Measurements from ENCODE around the gene LGALS9C. TPM values are rescaled to one million over a fixed set of nuclear protein-coding genes. Genes with fewer than 3 reads are reported as not detected.
"Not testable (repeated sequence)": the region's sequence is repeated elsewhere in the genome, so short reads cannot be mapped to it uniquely, and the experiment has no call there.

The LGALS9C gene
- total RNA-seq, result not detected in 2 replicates
- long read RNA-seq, result 0 reads

GRCh38 chr17:18476508-18477308 lies at the start of gene LGALS9C:
TSS of gene LGALS9C (plus strand) at chr17:18476789. CDS start at chr17:18476855, 66 bp downstream.
- H3K27me3 Mint-ChIP-seq (ENCODE audit: unreplicated experiment); H3K36me3 Mint-ChIP-seq (ENCODE audit: unreplicated experiment); H3K9me3 Mint-ChIP-seq (ENCODE audit: unreplicated experiment); H3K27ac Mint-ChIP-seq (ENCODE audit: unreplicated experiment); DNase-seq (ENCODE audit: extremely low spot score, unreplicated experiment); H3K4me3 Mint-ChIP-seq (ENCODE audit: unreplicated experiment): not testable (repeated sequence)
- H3K4me1 Mint-ChIP-seq (ENCODE audit: unreplicated experiment), result peaks cover 11% of the 10 kb centered on the region

DNA sequence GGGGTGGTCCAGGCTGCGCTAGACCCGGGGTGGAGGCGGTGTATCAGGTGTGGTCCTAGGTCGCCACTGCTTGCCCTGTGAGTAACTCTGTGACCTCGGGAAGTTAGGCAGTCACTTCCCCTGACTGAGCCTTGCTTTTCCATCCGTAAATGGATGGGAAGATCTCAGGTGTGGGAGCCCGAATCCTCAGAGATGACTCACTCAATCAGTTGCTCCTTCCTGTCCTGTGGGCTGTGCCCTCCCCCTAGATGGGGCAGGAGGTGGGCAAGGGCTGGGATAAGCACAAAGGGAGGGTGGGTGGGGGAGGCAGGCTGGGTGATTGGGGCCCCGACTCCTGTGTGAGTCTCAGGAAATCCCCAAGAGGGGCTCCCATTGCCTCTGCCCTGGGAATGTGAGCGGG lies 44.4 kb upstream of the LGALS9C start:
- not testable (repeated sequence) for H3K36me3 Mint-ChIP-seq (ENCODE audit: unreplicated experiment); H3K4me1 Mint-ChIP-seq (ENCODE audit: unreplicated experiment); H3K9me3 Mint-ChIP-seq (ENCODE audit: unreplicated experiment); H3K4me3 Mint-ChIP-seq (ENCODE audit: unreplicated experiment); DNase-seq (ENCODE audit: extremely low spot score, unreplicated experiment); H3K27ac Mint-ChIP-seq (ENCODE audit: unreplicated experiment); H3K27me3 Mint-ChIP-seq (ENCODE audit: unreplicated experiment)

DNA sequence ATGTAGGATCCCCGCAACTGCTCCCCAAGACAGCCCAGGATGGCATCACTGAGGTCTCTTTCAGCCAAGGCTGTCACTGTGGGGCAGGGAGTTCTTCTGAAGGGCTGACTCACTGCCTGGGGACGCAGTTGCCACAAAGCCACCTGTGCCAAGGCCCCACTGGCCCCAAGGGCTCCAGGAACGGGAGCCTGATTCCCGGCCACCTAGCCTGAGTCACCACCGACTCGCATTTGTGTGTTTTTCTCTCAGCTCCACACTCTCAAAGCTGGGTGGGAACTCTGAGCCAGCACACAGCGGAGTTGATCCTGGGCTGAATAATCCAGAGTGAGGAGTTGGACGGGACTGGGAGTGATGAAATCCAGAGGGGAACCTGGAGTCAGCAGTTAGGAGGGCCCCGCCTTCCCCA lies 37.1 kb upstream of the LGALS9C start:
- not testable (repeated sequence) for DNase-seq (ENCODE audit: extremely low spot score, unreplicated experiment); H3K27ac Mint-ChIP-seq (ENCODE audit: unreplicated experiment); H3K27me3 Mint-ChIP-seq (ENCODE audit: unreplicated experiment); H3K9me3 Mint-ChIP-seq (ENCODE audit: unreplicated experiment); H3K36me3 Mint-ChIP-seq (ENCODE audit: unreplicated experiment); H3K4me1 Mint-ChIP-seq (ENCODE audit: unreplicated experiment); H3K4me3 Mint-ChIP-seq (ENCODE audit: unreplicated experiment)

DNA sequence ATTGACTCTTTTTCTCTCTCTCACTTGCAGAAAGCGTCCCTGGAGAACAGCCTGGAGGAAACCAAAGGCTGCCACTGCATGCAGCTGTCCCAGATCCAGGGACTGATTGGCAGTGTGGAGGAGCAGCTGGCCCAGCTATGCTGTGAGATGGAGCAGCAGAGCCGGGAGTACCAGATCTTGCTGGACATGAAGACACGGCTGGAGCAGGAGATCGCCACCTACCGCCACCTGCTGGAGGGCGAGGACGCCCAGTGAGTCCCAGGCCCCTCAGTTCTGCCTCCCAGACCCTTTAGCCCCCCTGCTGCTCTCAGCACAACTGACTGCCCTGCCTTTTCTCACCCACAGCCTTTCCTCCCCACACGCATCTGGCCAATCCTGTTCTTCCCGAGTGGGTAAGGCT lies 34.5 kb upstream of the LGALS9C start:
- H3K4me3 Mint-ChIP-seq (ENCODE audit: unreplicated experiment); H3K9me3 Mint-ChIP-seq (ENCODE audit: unreplicated experiment); H3K27ac Mint-ChIP-seq (ENCODE audit: unreplicated experiment); DNase-seq (ENCODE audit: extremely low spot score, unreplicated experiment); H3K27me3 Mint-ChIP-seq (ENCODE audit: unreplicated experiment); H3K4me1 Mint-ChIP-seq (ENCODE audit: unreplicated experiment); H3K36me3 Mint-ChIP-seq (ENCODE audit: unreplicated experiment): not testable (repeated sequence)
- TF ChIP-seq, protein P1, sequence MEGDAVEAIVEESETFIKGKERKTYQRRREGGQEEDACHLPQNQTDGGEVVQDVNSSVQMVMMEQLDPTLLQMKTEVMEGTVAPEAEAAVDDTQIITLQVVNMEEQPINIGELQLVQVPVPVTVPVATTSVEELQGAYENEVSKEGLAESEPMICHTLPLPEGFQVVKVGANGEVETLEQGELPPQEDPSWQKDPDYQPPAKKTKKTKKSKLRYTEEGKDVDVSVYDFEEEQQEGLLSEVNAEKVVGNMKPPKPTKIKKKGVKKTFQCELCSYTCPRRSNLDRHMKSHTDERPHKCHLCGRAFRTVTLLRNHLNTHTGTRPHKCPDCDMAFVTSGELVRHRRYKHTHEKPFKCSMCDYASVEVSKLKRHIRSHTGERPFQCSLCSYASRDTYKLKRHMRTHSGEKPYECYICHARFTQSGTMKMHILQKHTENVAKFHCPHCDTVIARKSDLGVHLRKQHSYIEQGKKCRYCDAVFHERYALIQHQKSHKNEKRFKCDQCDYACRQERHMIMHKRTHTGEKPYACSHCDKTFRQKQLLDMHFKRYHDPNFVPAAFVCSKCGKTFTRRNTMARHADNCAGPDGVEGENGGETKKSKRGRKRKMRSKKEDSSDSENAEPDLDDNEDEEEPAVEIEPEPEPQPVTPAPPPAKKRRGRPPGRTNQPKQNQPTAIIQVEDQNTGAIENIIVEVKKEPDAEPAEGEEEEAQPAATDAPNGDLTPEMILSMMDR (IDR thresholded peaks at IDR 0.05), result peak; percentile 34

DNA sequence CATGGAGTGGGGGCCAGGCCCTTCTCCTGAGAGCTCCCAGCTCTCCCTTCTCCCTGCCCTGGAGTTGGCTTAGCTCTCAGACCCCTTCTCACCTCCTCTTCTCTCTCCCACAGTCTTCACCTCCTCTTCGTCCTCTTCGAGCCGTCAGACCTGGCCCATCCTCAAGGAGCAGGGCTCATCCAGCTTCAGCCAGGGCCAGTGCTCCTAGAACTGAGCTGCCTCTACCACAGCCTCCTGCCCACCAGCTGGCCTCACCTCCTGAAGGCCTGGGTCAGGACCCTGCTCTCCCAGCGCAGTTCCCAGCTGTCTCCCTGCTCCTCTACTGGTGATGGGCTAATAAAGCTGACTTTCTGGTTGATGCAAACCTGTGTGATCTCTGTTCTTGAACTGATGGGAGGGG lies 34.1 kb upstream of the LGALS9C start:
- not testable (repeated sequence) for H3K36me3 Mint-ChIP-seq (ENCODE audit: unreplicated experiment); H3K27me3 Mint-ChIP-seq (ENCODE audit: unreplicated experiment); H3K9me3 Mint-ChIP-seq (ENCODE audit: unreplicated experiment); H3K4me1 Mint-ChIP-seq (ENCODE audit: unreplicated experiment); DNase-seq (ENCODE audit: extremely low spot score, unreplicated experiment); H3K4me3 Mint-ChIP-seq (ENCODE audit: unreplicated experiment); H3K27ac Mint-ChIP-seq (ENCODE audit: unreplicated experiment)

DNA sequence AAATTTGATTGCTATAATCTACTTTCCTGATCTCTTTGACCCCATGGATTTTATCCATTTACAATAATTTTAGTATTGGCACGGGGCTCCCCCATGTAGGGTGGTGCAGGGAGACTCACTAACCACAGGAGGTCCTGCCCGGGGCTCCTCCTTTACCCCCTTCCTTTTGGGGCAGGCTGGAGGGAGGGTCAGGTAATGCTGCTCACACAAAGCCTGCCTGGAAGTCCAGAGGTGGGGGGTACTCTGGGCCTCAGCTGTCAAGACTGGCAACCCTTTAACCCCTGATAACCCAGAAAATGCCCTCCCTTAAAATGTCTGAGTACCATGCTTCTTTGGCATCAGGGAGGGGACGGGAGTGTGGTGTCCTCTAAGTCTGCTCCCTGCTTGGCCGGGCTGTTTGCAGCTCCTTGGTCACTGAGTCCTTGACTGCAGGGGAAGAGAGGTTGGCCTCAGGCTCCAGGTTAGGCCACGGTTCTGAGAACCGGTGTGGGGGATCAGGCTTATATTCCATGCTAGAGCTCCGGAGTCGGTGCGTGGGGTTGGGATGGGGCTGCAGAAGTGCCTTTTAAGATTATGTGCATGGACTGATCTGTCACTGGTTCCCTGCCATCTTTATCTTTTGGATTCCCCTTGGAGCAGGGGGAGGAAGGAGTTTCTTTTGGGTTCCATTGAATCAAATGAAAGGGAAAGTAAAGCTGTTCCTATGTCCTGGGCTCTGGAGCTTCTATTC lies 28.9 kb upstream of the LGALS9C start:
- not testable (repeated sequence) for H3K27ac Mint-ChIP-seq (ENCODE audit: unreplicated experiment); H3K9me3 Mint-ChIP-seq (ENCODE audit: unreplicated experiment); H3K27me3 Mint-ChIP-seq (ENCODE audit: unreplicated experiment)

DNA sequence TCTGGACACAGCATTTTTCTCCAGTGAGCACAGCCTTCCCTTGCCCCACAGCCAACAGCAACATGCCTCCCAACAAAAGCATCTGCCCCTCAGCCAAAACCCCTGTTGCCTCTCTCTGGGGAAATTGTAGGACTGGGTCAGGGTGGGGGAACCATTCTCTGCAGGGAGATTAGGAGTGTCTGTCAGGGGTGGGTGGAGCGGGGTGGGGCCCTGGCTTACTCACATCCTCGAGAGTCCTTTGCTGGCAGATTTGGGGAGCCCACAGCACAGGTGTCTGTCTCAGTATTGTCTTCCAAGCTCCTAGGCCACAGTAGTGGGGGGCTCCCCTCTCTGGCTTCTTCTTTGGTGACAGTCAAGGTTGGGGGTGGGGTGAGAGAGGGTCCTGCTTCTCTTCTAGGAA lies 28.3 kb upstream of the LGALS9C start:
- not testable (repeated sequence) for H3K36me3 Mint-ChIP-seq (ENCODE audit: unreplicated experiment); H3K4me1 Mint-ChIP-seq (ENCODE audit: unreplicated experiment); H3K27ac Mint-ChIP-seq (ENCODE audit: unreplicated experiment); DNase-seq (ENCODE audit: extremely low spot score, unreplicated experiment); H3K9me3 Mint-ChIP-seq (ENCODE audit: unreplicated experiment); H3K27me3 Mint-ChIP-seq (ENCODE audit: unreplicated experiment); H3K4me3 Mint-ChIP-seq (ENCODE audit: unreplicated experiment)

More for the DNA sequence above, 28.9 kb upstream of the LGALS9C start:
- H3K4me1 Mint-ChIP-seq (ENCODE audit: unreplicated experiment); DNase-seq (ENCODE audit: extremely low spot score, unreplicated experiment); H3K36me3 Mint-ChIP-seq (ENCODE audit: unreplicated experiment); H3K4me3 Mint-ChIP-seq (ENCODE audit: unreplicated experiment): not testable (repeated sequence)

DNA sequence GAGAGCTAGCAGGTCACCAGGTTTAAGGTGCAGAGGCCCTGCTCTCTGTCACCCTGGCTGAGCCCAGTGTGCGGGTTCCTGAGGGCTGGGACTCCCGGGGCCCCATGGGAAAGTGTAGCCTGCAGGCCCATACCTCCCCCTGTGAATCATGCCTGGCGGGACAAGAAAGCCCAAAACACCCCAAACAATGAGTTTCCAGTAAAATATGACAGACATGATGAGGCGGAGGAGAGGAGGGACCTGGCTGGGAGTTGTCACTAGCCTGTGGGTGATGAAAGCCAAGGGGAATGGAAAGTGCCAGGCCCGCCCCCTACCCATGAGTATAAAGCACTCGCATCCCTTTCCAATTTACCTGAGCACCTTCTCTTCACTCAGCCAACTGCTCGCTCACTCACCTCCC lies 26.8 kb upstream of the LGALS9C start:
- H3K4me1 Mint-ChIP-seq (ENCODE audit: unreplicated experiment); H3K27ac Mint-ChIP-seq (ENCODE audit: unreplicated experiment); H3K4me3 Mint-ChIP-seq (ENCODE audit: unreplicated experiment); DNase-seq (ENCODE audit: extremely low spot score, unreplicated experiment); H3K9me3 Mint-ChIP-seq (ENCODE audit: unreplicated experiment); H3K36me3 Mint-ChIP-seq (ENCODE audit: unreplicated experiment); H3K27me3 Mint-ChIP-seq (ENCODE audit: unreplicated experiment): not testable (repeated sequence)

GRCh38 chr17:18450998-18451397 lies 25.6 kb upstream of the LGALS9C start:
- not testable (repeated sequence) for H3K27me3 Mint-ChIP-seq (ENCODE audit: unreplicated experiment); H3K9me3 Mint-ChIP-seq (ENCODE audit: unreplicated experiment); H3K36me3 Mint-ChIP-seq (ENCODE audit: unreplicated experiment); DNase-seq (ENCODE audit: extremely low spot score, unreplicated experiment); H3K27ac Mint-ChIP-seq (ENCODE audit: unreplicated experiment); H3K4me3 Mint-ChIP-seq (ENCODE audit: unreplicated experiment); H3K4me1 Mint-ChIP-seq (ENCODE audit: unreplicated experiment)

DNA sequence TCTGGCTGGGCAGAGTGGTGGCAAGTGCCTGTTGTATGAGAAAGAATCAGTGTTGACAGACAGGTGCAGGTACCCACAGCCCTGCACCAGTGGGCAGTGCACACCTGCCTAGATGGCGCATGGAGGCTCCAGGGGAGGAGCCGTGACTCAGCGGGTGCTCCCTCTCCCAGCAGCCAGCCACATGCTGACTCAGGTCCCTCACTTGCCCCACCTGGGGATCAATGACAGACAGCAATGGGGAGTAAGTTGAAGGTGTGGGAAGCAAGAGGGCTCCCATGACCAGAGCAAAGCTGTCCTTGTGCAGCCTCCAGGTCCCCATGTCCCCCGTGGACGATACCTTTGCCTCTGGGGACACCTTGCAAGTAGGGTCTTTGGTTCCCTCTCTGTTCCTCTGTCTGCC lies 24.6 kb upstream of the LGALS9C start:
- not testable (repeated sequence) for DNase-seq (ENCODE audit: extremely low spot score, unreplicated experiment); H3K27me3 Mint-ChIP-seq (ENCODE audit: unreplicated experiment); H3K9me3 Mint-ChIP-seq (ENCODE audit: unreplicated experiment); H3K36me3 Mint-ChIP-seq (ENCODE audit: unreplicated experiment); H3K27ac Mint-ChIP-seq (ENCODE audit: unreplicated experiment); H3K4me1 Mint-ChIP-seq (ENCODE audit: unreplicated experiment); H3K4me3 Mint-ChIP-seq (ENCODE audit: unreplicated experiment)

GRCh38 chr17:18459035-18459434 lies 17.6 kb upstream of the LGALS9C start:
- peak overlapping the region; percentile 56 for H3K27ac Mint-ChIP-seq (ENCODE audit: unreplicated experiment)
- H3K27me3 Mint-ChIP-seq (ENCODE audit: unreplicated experiment); H3K4me3 Mint-ChIP-seq (ENCODE audit: unreplicated experiment); H3K36me3 Mint-ChIP-seq (ENCODE audit: unreplicated experiment); DNase-seq (ENCODE audit: extremely low spot score, unreplicated experiment); H3K4me1 Mint-ChIP-seq (ENCODE audit: unreplicated experiment); H3K9me3 Mint-ChIP-seq (ENCODE audit: unreplicated experiment): not testable (repeated sequence)

Data from osteocyte (in vitro differentiated cells).